Activated CD8-positive, alpha-beta memory T cell treated with anti-CD3 and anti-CD28 coated beads for 4 hours (primary cell): ENCODE results near the gene CFAP107.

Source experiments
- DNase-seq, 2 donors: peaks; one replicate each; pipeline ENCODE4 v3.0.0-alpha.2; 2020; ENCODE audit warnings: low read depth in 2 of 2

The CFAP107 gene

GRCh38 chr1:12741946-12742345 is 4.1 kb upstream of the CFAP107 start:
- no peak for DNase-seq

GRCh38 chr1:12745126-12745991 is 641 bp upstream of the CFAP107 start:
- DNase-seq, result no peak

GRCh38 chr1:12748778-12749355 is 2.9 kb downstream of the CFAP107 start:
- DNase-seq, result no peak

GRCh38 chr1:12754738-12755137 is 8.7 kb downstream of the CFAP107 start:
- no peak for DNase-seq

- no peak for DNase-seq
Measured at GRCh38 chr1:12756273-12756672, 10.3 kb downstream of the CFAP107 start.

- DNase-seq, result no peak
Measured at GRCh38 chr1:12756768-12757413, 10.9 kb downstream of the CFAP107 start.

GRCh38 chr1:12757836-12758235 is 11.8 kb downstream of the CFAP107 start:
- DNase-seq, result no peak

GRCh38 chr1:12760256-12760795 is 14.3 kb downstream of the CFAP107 start:
- DNase-seq, result no peak

- no peak for DNase-seq
Measured at GRCh38 chr1:12761781-12762180, 15.8 kb downstream of the CFAP107 start.

GRCh38 chr1:12762766-12763165 is 16.8 kb downstream of the CFAP107 start:
- DNase-seq, result no peak

- DNase-seq, result no peak
Measured at GRCh38 chr1:12763479-12763878, 17.5 kb downstream of the CFAP107 start.

GRCh38 chr1:12764016-12764415 is 18.0 kb downstream of the CFAP107 start:
- no peak for DNase-seq

GRCh38 chr1:12769031-12769430 is 23.0 kb downstream of the CFAP107 start:
- DNase-seq, result no peak

GRCh38 chr1:12769976-12770505 is 24.0 kb downstream of the CFAP107 start:
- DNase-seq, result no peak

- DNase-seq, result no peak
Measured at GRCh38 chr1:12770620-12771019, 24.6 kb downstream of the CFAP107 start.

- no peak for DNase-seq
Measured at GRCh38 chr1:12771186-12771585, 25.2 kb downstream of the CFAP107 start.

- no peak for DNase-seq
Measured at GRCh38 chr1:12772520-12772919, 26.5 kb downstream of the CFAP107 start.

GRCh38 chr1:12773438-12773837 is 27.4 kb downstream of the CFAP107 start, which contains the start of gene PRAMEF12:
TSS of gene PRAMEF12 (plus strand) at chr1:12773738. CDS start at chr1:12774868, 1,130 bp downstream.
- DNase-seq, result no peak

- DNase-seq, result no peak
Measured at GRCh38 chr1:12774801-12775345, 28.9 kb downstream of the CFAP107 start.

- no peak for DNase-seq
Measured at GRCh38 chr1:12775443-12775842, 29.4 kb downstream of the CFAP107 start.

- no peak for DNase-seq
Measured at GRCh38 chr1:12776801-12777557, 31.0 kb downstream of the CFAP107 start.
